Neuron (in vitro differentiated cells): Measurements from ENCODE around the gene FCRL1.

Experiments used
- H2AFZ ChIP-seq: one replicate; pipeline ENCODE4 v1.6.1; 2013; ENCODE audit warnings: low read depth, mild to moderate bottlenecking, inconsistent platforms, low read length, moderate library complexity
- H3K27me3 ChIP-seq: one replicate; pipeline ENCODE4 v1.6.1; 2013; ENCODE audit warnings: low read length; ENCODE audit not compliant: insufficient read depth
- H3K36me3 ChIP-seq: one replicate; pipeline ENCODE4 v1.6.1; 2013; ENCODE audit warnings: low read length; ENCODE audit not compliant: insufficient read depth
- H3K4me1 ChIP-seq: one replicate; pipeline ENCODE4 v1.6.1; 2013; ENCODE audit warnings: low read length; ENCODE audit not compliant: insufficient read depth
- H3K4me3 ChIP-seq: 2 replicates; pipeline ENCODE4 v1.5.1; 2013; ENCODE audit warnings: mild to moderate bottlenecking, low read length, moderate library complexity
- H3K9me3 ChIP-seq: one replicate; pipeline ENCODE4 v1.6.1; 2013; ENCODE audit warnings: low read length

The FCRL1 gene

DNA sequence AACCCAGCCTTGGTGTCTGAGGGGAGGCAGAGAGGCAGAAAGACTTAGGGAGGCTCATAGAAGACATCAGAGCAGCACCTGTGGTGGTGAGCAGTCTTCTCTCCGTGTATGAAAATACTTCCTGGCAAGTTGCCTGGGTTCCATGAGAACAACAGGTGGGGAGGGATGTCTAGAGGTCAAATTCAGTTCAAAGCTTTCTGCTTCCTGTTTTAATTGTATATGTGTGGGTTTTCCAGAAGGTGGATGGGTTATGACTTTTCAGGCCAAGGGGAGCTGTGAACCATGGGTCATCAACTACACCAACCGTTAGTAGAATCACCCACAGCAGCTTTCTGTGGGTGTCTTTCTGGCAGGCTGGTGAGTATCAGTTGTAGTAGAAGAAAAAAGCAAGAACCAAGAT lies 38.9 kb downstream of the FCRL1 start:
- Histone ChIP-seq H3K9me3 (no peaks in the 10 kb centered on the region), H3K36me3 (no peaks in the 10 kb centered on the region), H3K4me3 (no peak overlapping the region), H3K4me1 (no peaks in the 10 kb centered on the region), H3K27me3 (no peaks in the 10 kb centered on the region), H2AFZ (no peak overlapping the region)

DNA sequence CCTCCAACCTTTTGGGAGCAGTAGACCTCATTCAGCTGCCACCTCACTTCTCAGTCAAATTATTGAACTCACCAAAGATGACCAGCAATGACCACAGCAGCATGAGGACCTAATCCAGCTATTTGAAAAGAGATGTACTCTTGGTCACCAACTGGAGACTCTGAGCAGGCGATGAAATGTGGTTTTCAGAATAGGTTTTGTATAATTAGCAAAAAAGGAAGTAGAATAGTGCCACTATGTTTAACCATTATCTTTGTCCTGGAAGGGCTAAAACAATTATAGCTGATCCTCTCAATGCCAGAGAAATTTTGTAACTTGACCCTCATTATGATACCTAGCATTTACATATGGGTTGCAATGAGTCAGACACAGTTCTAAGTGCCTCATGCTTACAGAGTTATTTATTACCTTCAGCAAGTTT lies 42.9 kb downstream of the FCRL1 start, which contains the start of gene FCRL2:
FCRL2 (minus strand) TSS at position 162 of the 421 bp plus-strand sequence; CDS start at position 103, 59 bp downstream.
- no peaks in the 10 kb centered on the region for H3K9me3 ChIP-seq
- H2AFZ ChIP-seq = no peak within 1 kb of the TSS
- H3K4me3 ChIP-seq = no peak within 1 kb of the TSS
- no peaks in the 10 kb centered on the region for H3K27me3 ChIP-seq
- H3K4me1 ChIP-seq = no peaks in the 10 kb centered on the region
- H3K36me3 ChIP-seq = no peaks in the 10 kb centered on the region

DNA sequence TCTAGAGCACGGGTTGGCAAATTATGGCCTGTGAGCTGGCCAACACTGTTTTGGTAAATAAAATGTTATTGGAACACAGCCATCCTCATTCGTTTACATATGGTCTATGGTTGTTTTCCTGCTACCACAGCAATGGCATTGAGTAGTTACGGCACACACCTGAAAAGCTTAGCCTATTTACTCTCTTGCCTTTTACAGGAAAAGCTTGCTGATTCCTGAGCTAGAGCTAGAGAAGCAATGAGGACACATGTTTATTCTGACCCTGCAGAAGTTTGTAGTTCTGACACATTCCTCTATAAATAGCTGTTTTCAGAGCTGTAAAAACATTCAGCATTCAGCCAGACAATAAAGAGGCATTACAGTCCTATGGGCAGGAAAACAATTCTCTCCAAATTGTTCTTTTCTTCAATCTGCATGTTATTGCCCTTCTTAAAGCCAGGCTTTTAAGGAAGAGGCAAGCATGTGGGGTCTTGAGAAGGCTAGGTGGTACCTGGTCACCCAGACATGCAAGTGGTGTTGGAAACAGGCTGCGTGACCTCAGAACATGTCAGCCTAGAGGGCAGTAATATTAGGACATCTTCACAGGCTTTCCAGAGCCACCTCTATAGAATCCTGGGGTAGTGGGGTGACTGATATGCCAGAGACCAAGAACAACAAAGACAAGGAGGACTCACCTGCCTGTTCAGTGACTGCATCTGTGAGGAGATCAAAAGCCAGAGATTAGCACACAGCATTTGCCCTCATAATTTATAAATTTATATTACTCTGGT lies 44.6 kb downstream of the FCRL1 start:
- H3K4me1 ChIP-seq = no peaks in the 10 kb centered on the region
- H2AFZ ChIP-seq = no peak overlapping the region
- H3K9me3 ChIP-seq = no peaks in the 10 kb centered on the region
- H3K36me3 ChIP-seq = no peaks in the 10 kb centered on the region
- H3K4me3 ChIP-seq = no peak overlapping the region
- H3K27me3 ChIP-seq = no peaks in the 10 kb centered on the region

DNA sequence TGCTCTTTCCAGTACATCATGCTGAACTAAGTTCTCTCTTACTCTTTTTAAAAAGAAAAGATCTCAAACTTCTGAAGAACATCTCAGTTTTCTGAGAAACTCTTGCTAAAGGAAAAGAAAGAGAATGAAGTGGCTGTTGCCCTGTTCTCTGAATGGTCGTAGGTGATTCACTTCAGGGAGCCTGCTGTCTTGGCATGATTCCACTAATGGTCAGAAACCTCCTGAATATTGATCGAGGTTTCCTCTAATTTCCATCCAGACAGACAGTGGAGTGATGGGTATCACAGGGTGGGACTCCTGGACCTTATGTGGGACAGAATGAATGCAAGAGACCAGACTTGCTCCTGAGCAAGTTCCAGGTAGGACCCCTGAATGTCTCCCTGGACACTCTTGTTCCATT lies 45.5 kb downstream of the FCRL1 start:
- Histone ChIP-seq H3K9me3 (no peaks in the 10 kb centered on the region), H3K27me3 (no peaks in the 10 kb centered on the region), H3K4me3 (no peak overlapping the region), H3K36me3 (no peaks in the 10 kb centered on the region), H2AFZ (no peak overlapping the region), H3K4me1 (no peaks in the 10 kb centered on the region)

DNA sequence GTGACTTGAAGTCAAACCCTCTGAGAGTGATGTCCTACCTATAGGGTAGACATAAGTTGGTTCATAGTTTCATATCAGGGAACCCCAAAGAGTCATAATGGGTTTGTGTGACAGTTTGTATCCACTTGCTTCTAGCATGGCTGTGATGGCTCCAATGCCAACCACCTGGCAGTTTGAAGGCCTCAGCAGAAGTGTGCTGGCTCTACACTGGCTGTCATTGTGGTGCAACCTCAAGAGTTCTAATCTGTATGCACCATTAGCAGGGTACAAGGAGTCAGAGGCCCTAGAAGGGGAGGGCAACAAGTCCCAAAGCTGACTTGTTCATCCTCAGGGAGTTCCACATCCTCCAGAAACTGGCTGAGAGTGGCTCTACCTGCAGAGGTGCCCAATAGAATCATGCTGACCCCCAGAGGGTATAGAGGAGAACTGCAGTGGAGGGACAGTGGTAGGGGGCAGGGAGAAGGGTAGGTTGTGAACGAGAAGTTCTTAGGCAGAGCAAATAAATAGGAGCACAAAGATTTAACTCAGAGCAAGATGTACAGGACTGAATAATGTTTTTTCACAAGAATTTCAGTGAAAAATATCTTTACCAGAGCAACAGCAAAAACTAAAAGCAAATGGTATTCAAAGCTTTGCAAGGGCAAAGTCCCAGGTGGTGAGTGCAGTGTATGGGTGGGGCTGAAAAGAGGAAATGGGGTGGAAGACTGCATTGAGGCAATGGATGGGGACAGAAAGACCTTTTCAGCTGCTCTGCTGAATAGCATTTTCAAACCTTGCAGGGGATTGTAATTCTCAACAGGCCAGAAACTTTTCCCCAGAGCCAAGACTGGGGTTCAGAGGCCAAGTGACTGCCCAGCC lies 46.2 kb downstream of the FCRL1 start:
- no peak overlapping the region for H3K4me3 ChIP-seq
- no peaks in the 10 kb centered on the region for H3K27me3 ChIP-seq
- H3K9me3 ChIP-seq = no peaks in the 10 kb centered on the region
- no peaks in the 10 kb centered on the region for H3K36me3 ChIP-seq
- no peak overlapping the region for H2AFZ ChIP-seq
- no peaks in the 10 kb centered on the region for H3K4me1 ChIP-seq

DNA sequence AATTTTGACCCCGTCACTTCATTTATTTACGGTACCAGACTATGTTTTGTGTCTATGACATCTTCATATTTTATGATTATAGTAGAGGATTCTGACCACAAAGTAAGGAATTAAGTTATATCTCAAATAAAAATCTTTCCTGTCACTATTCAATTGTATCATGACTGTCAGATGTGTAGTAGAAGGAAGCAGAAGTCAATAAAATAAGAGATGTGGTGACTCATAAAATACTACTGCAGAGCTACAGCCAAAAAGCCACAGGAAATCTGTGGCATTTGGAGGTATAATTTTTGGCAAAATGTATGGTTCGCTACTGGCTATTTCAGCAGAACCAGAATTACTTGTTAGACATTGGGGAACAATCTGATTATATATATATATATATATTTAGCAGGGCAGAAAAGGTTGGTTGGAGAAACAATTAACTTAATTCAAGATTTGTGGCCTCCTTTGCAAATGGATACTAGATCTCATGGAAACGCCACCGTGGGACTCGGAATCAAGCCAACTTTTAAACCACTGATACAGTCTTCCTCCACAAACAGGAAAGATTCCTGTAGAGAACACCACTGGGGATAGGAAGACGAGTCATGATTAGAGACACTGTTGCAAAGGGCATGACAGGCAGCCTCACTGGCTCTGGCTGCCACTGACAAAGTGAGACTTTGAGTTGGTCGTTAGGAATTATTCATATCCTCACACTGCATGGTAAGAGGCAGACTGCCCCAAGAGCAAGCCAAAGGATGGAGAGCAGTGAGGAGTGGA lies 48.1 kb downstream of the FCRL1 start:
- no peaks in the 10 kb centered on the region for H3K4me1 ChIP-seq

DNA sequence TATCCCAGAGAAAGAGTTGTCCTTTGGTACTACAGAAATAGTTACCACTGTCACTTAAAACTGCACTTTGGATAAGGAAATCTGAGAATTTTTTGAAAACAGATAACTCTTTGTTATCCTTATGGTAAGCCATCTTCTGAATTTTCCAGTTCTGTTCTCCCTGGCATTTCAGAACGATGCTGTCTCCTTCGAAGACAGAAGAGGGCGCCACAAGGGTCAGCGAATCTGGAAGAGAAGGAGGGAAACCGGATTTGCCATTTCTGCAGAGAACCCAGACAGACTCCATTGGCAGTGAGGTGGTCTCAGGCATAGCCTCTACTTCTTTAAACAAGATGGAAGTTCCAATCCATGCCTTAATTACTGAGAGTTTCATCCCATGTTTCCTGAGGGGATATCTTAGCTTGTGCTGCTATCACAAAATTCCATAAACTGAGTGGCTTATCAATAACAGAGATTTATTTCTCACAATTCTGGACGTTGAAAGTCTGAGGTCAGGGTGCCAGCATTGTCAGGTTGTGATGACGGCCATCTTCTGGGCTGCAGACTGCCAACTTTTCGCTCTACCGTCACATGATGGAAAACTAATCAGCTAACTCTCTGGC lies 49.4 kb downstream of the FCRL1 start:
- Histone ChIP-seq H3K4me1 (no peaks in the 10 kb centered on the region), H3K4me3 (no peak overlapping the region), H3K36me3 (no peaks in the 10 kb centered on the region), H2AFZ (no peak overlapping the region), H3K27me3 (no peaks in the 10 kb centered on the region), H3K9me3 (no peaks in the 10 kb centered on the region)

More for the DNA sequence above, 48.1 kb downstream of the FCRL1 start:
- no peaks in the 10 kb centered on the region for H3K9me3 ChIP-seq
- H3K27me3 ChIP-seq = no peaks in the 10 kb centered on the region
- H3K36me3 ChIP-seq = no peaks in the 10 kb centered on the region
- H3K4me3 ChIP-seq = no peak overlapping the region
- H2AFZ ChIP-seq = no peak overlapping the region

DNA sequence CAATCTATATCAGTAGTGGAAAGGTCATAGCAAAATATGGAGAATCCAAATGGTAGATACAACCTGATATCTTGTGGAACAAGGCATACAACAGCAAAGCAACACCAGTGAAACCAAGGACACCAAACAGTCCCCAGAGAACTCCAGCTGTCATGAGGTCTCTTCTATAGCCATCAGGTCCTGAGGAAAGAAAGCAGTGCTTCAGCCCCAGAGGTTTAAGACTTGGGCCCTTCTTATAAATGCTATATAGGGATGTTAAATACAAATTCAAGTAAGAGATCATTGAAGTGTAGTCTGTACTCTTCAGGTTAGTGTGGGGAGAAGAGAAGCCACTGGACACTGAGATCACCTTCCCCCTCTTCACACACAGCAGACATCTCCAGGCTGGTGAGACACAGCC lies 53.1 kb downstream of the FCRL1 start:
- Histone ChIP-seq H3K4me1 (no peaks in the 10 kb centered on the region), H3K27me3 (no peaks in the 10 kb centered on the region), H3K4me3 (no peak overlapping the region), H2AFZ (no peak overlapping the region), H3K9me3 (no peaks in the 10 kb centered on the region), H3K36me3 (no peaks in the 10 kb centered on the region)

DNA sequence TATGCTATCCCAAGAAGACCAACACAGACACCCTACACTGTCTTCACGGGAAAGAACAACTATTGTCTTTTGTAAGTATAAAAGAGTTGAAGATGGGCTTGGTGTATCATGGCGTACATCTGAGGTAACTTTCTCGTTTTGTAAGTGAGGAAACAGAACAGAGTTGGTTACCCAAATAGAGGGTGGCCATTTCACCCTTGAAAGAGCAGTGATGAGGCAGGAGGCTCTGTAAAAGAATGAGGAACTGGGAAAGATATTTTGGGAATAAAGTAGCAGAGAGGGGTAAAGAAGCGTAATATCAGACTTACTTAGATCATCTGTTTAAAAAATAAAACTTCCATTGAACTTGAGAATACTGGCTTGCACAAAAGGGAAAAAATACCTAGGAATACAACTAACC lies 61.9 kb downstream of the FCRL1 start:
- Histone ChIP-seq H3K27me3 (no peaks in the 10 kb centered on the region), H3K36me3 (no peaks in the 10 kb centered on the region), H2AFZ (no peak overlapping the region), H3K4me3 (no peak overlapping the region), H3K9me3 (no peaks in the 10 kb centered on the region), H3K4me1 (no peaks in the 10 kb centered on the region)

DNA sequence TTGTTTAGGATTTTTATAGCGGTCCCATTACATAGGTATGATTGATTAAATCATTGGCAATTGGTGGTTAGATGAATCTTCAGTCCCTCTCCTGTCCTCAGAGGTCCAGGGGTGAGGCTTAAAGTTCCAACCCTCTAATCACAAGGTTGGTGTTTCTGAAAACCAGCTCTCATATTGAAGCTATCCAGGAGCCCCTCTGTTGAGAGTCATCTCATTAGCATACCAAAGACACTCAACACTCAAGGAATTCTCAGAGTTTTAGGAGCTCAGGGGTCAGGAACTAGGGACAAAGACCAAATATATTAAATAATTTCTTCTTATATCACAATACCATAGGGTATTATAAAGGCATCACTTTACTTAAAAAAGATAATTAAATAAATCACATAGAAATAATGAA lies 66.3 kb downstream of the FCRL1 start:
- no peak overlapping the region for H2AFZ ChIP-seq
- H3K4me3 ChIP-seq = no peak overlapping the region
- H3K27me3 ChIP-seq = no peaks in the 10 kb centered on the region
- H3K4me1 ChIP-seq = no peaks in the 10 kb centered on the region
- H3K9me3 ChIP-seq = no peaks in the 10 kb centered on the region
- no peaks in the 10 kb centered on the region for H3K36me3 ChIP-seq

DNA sequence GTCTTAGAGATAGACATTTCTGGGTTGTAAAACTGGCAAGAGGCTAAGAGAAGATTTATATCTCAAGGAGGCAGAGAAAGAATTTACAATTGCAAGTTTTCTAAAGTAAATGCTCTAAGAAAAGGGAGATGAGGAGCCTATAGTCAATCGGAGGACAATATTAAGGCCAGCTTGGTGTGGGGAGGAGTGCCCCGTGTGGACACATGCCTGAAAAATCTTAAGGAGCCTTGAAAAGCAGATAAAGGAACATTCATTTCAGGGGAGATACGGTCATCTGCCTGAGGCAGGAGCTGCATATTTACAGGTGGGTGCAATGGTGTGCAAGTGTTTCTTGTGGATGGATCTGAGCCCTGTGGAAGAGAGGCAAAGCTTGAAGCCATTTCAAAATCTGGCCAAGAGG lies 68.6 kb downstream of the FCRL1 start:
- Histone ChIP-seq H3K27me3 (no peaks in the 10 kb centered on the region), H2AFZ (no peak overlapping the region), H3K4me1 (no peaks in the 10 kb centered on the region), H3K4me3 (no peak overlapping the region), H3K9me3 (no peaks in the 10 kb centered on the region), H3K36me3 (no peaks in the 10 kb centered on the region)

DNA sequence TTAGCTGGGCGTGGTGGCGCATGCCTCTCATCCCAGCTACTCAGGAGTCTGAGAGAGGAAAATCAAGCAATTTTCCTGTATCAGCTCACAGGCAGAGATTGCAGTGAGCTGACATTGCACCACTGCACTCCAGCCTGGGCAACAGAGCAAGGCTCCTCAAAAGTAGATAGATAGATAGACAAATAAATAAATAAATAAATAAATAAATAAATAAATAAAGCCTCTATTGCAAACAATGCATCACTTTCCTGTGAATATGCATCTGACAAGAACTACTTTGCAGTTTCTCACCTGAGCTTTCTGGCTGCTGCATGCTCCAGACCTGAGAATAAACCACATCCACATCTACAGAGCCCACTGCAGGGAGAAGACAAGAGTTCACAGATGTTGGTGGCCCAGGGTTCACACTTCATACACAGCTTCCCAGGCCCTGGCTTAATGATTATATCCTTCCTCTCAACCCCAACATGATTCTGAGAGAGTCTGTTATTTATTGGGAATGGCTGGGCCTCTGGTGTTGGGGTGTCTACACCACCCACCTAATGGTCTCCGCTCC lies 71.6 kb downstream of the FCRL1 start:
- Histone ChIP-seq H3K4me3 (no peak overlapping the region), H3K36me3 (no peaks in the 10 kb centered on the region), H3K27me3 (no peaks in the 10 kb centered on the region), H3K4me1 (no peaks in the 10 kb centered on the region), H3K9me3 (no peaks in the 10 kb centered on the region), H2AFZ (no peak overlapping the region)
